ENCODE results near the gene TMEM59L.

Gene TMEM59L

GRCh38 chr19:18610245-18610555 is 2.5 kb upstream of the TMEM59L start:
- no peaks in the 10 kb centered on the region for H3K9me3 ChIP-seq (ENCODE audit: control insufficient read depth, insufficient read depth, low read length)
- H3K4me1 ChIP-seq (ENCODE audit: control insufficient read depth, low read length): peaks cover 21% of the 10 kb centered on the region
- no peak overlapping the region for H3K27ac ChIP-seq (ENCODE audit: low read depth, low read length)
- H3K4me2 ChIP-seq (ENCODE audit: low read length): no peak overlapping the region
- TF ChIP-seq CTCF (IDR thresholded peaks at IDR 0.05; ENCODE audit: low read depth, low read length, poor library complexity, severe bottlenecking): no peak
- TF ChIP-seq EZH2phosphoT487 (IDR thresholded peaks at IDR 0.05; ENCODE audit: borderline replicate concordance, low read length): no peak
- no peaks in the 10 kb centered on the region for H3K79me2 ChIP-seq (ENCODE audit: control insufficient read depth, low read length)
- no peaks in the 10 kb centered on the region for H4K20me1 ChIP-seq (ENCODE audit: control insufficient read depth, insufficient read depth, low read depth, low read length)
- H3K36me3 ChIP-seq (ENCODE audit: control insufficient read depth, low read length): no peaks in the 10 kb centered on the region
- no peak overlapping the region for H3K4me3 ChIP-seq (ENCODE audit: low read length)
- peaks cover 89% of the 10 kb centered on the region for H3K27me3 ChIP-seq (ENCODE audit: control insufficient read depth, low read length)
- H3K9me2 ChIP-seq (replicated peaks; ENCODE audit: control insufficient read depth, low read length): no peaks in the 10 kb centered on the region
- no peaks in the 10 kb centered on the region for H3F3A ChIP-seq (ENCODE audit: control insufficient read depth, insufficient read depth)

- Histone ChIP-seq H3K4me2 (ENCODE audit: low read length) (0 out of 2 replicates have a peak overlapping the region, but pooled peaks have one; percentile 31), H3K27me3 (ENCODE audit: control insufficient read depth, low read length) (peaks cover 86% of the 10 kb centered on the region)
Measured at GRCh38 chr19:18610556-18611326, 1.9 kb upstream of the TMEM59L start.

GRCh38 chr19:18611327-18612050 is 1.2 kb upstream of the TMEM59L start:
- H3K4me2 ChIP-seq (ENCODE audit: low read length): peak overlapping the region; percentile 46
- peaks cover 83% of the 10 kb centered on the region for H3K27me3 ChIP-seq (ENCODE audit: control insufficient read depth, low read length)
- H3F3A ChIP-seq (ENCODE audit: control insufficient read depth, insufficient read depth): no peaks in the 10 kb centered on the region
- H4K20me1 ChIP-seq (ENCODE audit: control insufficient read depth, insufficient read depth, low read depth, low read length): no peaks in the 10 kb centered on the region
- H3K9me2 ChIP-seq (replicated peaks; ENCODE audit: control insufficient read depth, low read length): no peaks in the 10 kb centered on the region
- H3K9me3 ChIP-seq (ENCODE audit: control insufficient read depth, insufficient read depth, low read length): no peaks in the 10 kb centered on the region
- H3K79me2 ChIP-seq (ENCODE audit: control insufficient read depth, low read length): no peaks in the 10 kb centered on the region
- no peaks in the 10 kb centered on the region for H3K36me3 ChIP-seq (ENCODE audit: control insufficient read depth, low read length)
- peaks cover 21% of the 10 kb centered on the region for H3K4me1 ChIP-seq (ENCODE audit: control insufficient read depth, low read length)
- H3K27ac ChIP-seq (ENCODE audit: low read depth, low read length): no peak overlapping the region
- H3K4me3 ChIP-seq (ENCODE audit: low read length): peak overlapping the region; percentile 42
- TF ChIP-seq EZH2phosphoT487 (IDR thresholded peaks at IDR 0.05; ENCODE audit: borderline replicate concordance, low read length): 0 out of 2 replicates have a peak, but pooled peaks have one; percentile 92
- TF ChIP-seq CTCF (IDR thresholded peaks at IDR 0.05; ENCODE audit: low read depth, low read length, poor library complexity, severe bottlenecking): no peak

More at GRCh38 chr19:18610556-18611326, 1.9 kb upstream of the TMEM59L start:
- Histone ChIP-seq H3K27ac (ENCODE audit: low read depth, low read length) (no peak overlapping the region), H4K20me1 (ENCODE audit: control insufficient read depth, insufficient read depth, low read depth, low read length) (no peaks in the 10 kb centered on the region), H3F3A (ENCODE audit: control insufficient read depth, insufficient read depth) (no peaks in the 10 kb centered on the region), H3K36me3 (ENCODE audit: control insufficient read depth, low read length) (no peaks in the 10 kb centered on the region), H3K79me2 (ENCODE audit: control insufficient read depth, low read length) (no peaks in the 10 kb centered on the region), H3K4me3 (ENCODE audit: low read length) (no peak overlapping the region), H3K9me3 (ENCODE audit: control insufficient read depth, insufficient read depth, low read length) (no peaks in the 10 kb centered on the region), H3K9me2 (replicated peaks; ENCODE audit: control insufficient read depth, low read length) (no peaks in the 10 kb centered on the region), H3K4me1 (ENCODE audit: control insufficient read depth, low read length) (peaks cover 21% of the 10 kb centered on the region)
- no peak for TF ChIP-seq CTCF (IDR thresholded peaks at IDR 0.05; ENCODE audit: low read depth, low read length, poor library complexity, severe bottlenecking)
- TF ChIP-seq EZH2phosphoT487 (IDR thresholded peaks at IDR 0.05; ENCODE audit: borderline replicate concordance, low read length): peak; percentile 99; the same call in 1 of the 2 replicates
